Medulla oblongata (tissue), 1 donor: ENCODE results near the gene MOB3B.

ENCODE experiments used
- DNase-seq: peaks from one replicate; pipeline ENCODE4 v3.0.0-alpha.2; 2015; ENCODE audit errors: extremely low spot score

Gene MOB3B

GRCh38 chr9:27529316-27530278, at the start of gene MOB3B:
MOB3B (minus strand) TSS chr9:27529814; CDS start chr9:27455550, 74,264 bp downstream.
- DNase-seq = peak; percentile 91

- DNase-seq = peak; percentile 99
These were observed 44.3 kb upstream of the MOB3B start for GRCh38 chr9:27573634-27574590.

GRCh38 chr9:27572918-27573633, 43.5 kb upstream of the MOB3B start, which contains the start of gene C9orf72:
C9orf72 (minus strand) TSS chr9:27573481; CDS start chr9:27567120, 6,361 bp downstream.
- no peak for DNase-seq

GRCh38 chr9:27572566-27572917, 42.9 kb upstream of the MOB3B start:
- DNase-seq = peak; percentile 84

GRCh38 chr9:27572061-27572460, 42.4 kb upstream of the MOB3B start:
- peak; percentile 37 for DNase-seq

- DNase-seq = no peak
These were observed 41.4 kb upstream of the MOB3B start for GRCh38 chr9:27571011-27571410.

- no peak for DNase-seq
These were observed 39.8 kb upstream of the MOB3B start for GRCh38 chr9:27569406-27569805.

- no peak for DNase-seq
These were observed 36.5 kb upstream of the MOB3B start for GRCh38 chr9:27566118-27566517.

- no peak for DNase-seq
These were observed 36.1 kb upstream of the MOB3B start for GRCh38 chr9:27565696-27566095.

GRCh38 chr9:27564670-27565069, 35.1 kb upstream of the MOB3B start:
- no peak for DNase-seq

GRCh38 chr9:27563738-27564430, 34.3 kb upstream of the MOB3B start:
- DNase-seq = no peak

- no peak for DNase-seq
These were observed 32.1 kb upstream of the MOB3B start for GRCh38 chr9:27561685-27562084.

GRCh38 chr9:27560457-27560856, 30.8 kb upstream of the MOB3B start:
- DNase-seq = no peak

- no peak for DNase-seq
These were observed 28.7 kb upstream of the MOB3B start for GRCh38 chr9:27558307-27558706.

GRCh38 chr9:27556470-27556869, 26.9 kb upstream of the MOB3B start:
- DNase-seq = no peak

GRCh38 chr9:27554712-27555111, 25.1 kb upstream of the MOB3B start:
- no peak for DNase-seq

GRCh38 chr9:27549196-27549755, 19.7 kb upstream of the MOB3B start:
- no peak for DNase-seq

GRCh38 chr9:27548055-27548741, 18.6 kb upstream of the MOB3B start:
- DNase-seq = peak; percentile 81

- DNase-seq = no peak
These were observed 15.9 kb upstream of the MOB3B start for GRCh38 chr9:27545471-27545870.

- no peak for DNase-seq
These were observed 12.9 kb upstream of the MOB3B start for GRCh38 chr9:27542508-27542907.
